CD4-positive, alpha-beta T cell treated with Interleukin-6 at 100 ng/mL for 8 hours (primary cell): ENCODE measurements around the gene PRKAR1B.

ENCODE experiments used
- DNase-seq: peaks from one replicate; pipeline ENCODE4 v3.0.0-alpha.2; 2020; ENCODE audit warnings: mixed read lengths, low spot score

PRKAR1B gene

DNA sequence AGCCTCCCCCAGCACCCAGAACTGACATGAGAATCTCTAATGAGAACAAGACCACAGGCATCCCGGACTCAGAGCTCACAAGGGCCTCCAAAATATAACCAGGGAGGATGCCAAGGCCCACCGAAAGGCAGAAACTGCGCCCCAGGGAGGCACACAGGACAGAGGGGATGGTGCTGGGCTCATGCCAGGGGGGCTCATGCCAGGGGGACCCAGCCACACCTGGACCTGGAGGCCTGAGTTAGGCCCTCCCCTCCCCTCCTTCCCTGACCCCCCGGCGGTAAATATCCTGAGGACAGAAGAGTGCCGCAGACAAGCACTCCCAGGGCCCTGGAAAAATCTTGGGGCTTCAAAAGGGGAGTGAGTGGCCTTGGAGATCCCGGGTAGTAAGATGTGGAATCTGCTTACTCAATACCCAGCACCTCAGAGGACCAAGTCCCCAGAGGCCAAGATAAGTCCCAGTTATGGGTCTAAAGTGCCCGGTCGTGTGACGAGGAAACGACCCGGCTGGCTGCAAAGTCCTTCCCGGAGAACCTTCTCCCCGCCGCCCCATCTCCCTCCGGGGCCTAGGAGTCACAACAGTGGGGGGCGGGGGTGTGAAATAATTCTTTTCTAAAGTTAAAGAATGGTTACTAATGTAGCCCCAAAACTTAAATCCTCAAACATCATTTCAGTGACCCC, 219.3 kb downstream of the PRKAR1B start:
- no peak for DNase-seq

DNA sequence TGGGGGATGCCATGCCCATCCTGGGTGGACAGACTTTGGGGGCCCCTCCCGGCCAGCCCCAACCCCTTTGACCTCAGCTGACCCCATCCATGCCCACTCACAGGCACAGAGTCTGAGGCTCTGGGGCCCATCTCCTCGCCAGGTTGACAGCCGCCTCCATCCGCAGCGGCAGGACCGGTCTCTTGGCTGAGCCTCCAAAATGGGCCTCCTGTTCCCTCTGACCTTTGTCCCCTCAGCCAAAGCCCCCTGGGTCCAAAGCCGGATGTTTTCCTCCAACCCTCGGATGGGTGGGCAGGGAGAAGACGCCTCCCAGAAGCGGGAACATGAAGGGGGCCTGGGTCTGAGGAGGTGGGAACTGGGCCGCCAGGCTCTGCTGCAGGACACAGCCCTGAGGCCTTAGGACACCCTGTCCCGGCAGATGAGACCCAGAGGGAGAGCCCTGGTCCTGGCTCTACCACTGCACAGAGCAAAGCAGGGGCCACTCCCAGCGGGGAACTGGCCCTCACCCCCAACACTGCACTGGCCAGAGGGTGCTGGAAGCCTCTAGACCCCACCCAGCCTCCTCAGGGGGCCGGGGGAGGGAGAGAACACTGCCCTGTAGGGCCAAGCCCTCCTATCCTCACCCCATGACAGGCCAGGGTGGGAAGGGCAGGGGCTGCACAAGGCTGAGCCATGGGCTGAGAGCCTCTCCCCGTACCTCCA, 220.0 kb downstream of the PRKAR1B start:
- no peak for DNase-seq

DNA sequence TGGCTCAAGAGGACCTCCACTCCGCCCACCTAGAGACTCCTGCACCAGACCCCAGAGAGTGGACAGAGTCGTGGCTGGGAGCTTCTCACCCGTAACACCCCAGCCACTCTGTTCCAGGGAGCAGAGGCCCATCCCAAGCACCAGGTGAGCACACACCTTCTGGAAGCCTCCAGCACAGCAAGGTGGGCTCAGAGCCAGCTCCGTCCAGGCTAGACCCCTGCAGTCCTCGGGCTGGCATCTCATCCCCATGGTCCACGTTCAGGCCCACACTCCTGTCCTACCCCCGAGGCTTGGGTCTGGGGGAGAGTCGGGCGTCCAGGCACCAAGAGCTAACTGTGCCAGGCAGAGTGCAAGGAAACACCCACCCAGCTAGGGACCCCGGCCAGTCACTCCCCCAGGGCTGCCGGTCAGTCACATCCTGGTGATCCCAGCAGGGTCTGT, 220.7 kb downstream of the PRKAR1B start:
- no peak for DNase-seq

DNA sequence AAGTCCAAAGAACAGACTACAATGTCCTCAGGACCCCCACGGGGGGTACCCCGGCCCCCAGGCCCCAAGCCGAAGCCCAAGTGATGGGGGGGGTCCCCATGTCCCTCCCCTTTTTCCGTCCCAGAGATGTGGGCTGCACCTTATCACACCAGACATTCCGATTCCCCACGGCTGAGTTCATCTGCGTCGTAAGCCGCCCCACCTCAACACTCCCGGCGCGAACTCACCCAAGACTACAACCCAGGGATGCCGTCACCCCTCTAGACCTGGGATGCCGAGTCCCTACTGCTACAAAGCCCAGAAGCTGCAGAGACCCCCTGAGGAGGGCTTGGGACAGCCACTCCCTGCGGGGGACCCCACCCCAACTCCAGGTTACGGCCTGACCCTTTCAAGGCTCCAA, 221.9 kb downstream of the PRKAR1B start:
- DNase-seq: no peak

DNA sequence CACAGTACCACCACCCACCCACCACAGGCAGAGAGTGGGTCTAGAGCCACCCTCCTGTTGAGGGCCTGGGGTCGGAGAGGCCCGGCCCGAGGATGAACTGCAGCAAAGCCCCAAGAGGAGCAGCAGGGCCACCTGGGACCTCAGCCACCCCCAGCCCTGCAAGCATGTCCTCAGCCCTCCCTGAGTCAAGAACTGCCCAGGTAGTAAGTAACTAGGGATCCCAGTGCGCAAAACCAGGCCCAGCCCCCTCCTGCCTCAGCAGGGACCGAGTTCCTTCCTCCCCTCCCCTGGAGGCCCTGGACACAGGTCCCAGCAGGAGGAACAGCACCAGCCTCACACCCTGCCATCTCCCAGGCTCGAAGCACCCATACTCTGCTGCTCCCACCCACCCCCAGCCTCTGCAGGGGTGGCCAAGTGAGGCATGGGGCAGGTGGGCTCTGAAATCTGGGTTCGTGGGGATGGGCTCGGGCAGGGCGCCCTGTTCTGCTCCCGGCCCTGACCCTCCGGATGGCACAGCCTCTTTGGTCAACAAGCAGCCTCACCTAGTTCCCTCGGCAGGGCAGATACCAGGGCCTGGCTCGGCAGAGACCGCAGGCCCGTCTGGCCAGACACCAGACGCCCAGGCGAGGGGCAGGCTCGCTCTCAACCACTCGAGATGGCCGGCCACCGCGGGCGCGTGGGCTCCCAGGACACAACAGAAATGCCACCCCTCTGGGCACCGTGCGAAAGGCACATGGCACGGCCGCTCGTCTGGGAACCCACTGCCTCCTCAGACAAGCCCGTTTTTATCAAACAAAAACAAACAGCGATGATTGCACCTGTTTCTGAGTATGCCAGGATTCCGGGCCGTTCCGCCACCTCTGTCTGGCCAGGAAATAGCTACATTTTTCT, 222.6 kb downstream of the PRKAR1B start:
- DNase-seq: no peak

DNA sequence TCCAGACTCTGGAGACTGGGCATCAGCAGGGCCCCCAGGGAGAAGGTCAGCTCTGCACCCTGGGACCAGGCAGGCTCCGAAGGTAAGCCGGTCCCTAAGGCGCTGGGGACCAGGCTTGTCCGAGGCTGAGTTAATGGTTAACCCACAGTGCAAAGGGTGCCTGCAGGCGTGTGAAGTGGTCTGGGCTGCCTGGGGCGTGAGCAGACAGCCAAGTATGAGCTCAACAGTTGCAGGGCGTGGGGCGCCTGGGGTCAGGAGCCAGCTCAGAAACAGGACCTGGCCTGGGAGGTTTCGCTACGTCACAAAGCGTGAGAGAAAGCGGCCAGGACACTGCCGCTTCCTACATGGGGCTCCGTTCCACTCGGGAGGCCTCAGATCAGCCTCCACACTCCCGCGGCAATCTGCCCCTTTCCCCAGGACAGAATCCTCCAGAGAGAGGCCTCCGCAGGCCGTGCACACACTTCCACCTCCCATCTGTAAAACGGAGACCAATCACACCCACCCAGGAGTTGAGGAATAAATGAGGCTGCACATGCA, 223.4 kb downstream of the PRKAR1B start:
- no peak for DNase-seq

DNA sequence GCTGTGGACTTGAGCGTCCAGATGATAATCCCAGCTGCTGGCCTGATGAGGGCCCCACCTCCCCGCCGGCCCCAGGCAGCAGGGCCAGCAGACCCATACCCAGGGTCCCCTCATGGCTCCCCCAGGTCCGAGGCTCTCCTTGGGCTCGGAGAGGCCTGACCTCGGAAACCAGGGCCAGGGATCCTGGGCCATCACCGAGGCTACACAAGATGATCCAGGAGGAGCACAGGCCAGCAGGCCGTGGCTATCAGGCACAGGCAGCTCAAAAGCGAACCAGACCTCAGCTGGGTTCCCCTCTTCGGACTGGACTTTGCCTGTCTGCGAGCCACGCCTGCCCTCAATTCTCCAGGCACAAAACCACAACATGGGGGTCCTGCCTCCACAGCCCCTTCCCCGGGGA, 224.8 kb downstream of the PRKAR1B start:
- no peak for DNase-seq

DNA sequence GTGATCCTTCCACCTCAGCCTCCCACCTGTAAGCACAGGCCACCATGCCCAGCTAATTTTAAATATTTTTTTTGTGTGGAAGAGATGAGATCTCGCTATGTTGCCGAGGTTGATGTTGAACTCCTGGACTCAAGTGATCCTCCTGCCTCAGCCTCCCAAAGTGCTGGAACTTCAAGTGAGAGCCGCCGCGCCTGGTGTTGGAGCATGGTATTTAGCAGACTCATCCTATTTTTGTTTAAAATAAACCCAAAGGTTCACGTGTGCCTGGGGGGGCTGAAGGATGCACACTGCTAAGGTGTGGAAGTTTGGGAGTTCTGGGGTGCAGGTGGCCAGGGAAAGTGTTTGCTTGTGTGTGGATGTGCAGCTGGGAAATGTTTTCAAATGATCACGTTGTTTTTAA, 225.6 kb downstream of the PRKAR1B start:
- DNase-seq: no peak

DNA sequence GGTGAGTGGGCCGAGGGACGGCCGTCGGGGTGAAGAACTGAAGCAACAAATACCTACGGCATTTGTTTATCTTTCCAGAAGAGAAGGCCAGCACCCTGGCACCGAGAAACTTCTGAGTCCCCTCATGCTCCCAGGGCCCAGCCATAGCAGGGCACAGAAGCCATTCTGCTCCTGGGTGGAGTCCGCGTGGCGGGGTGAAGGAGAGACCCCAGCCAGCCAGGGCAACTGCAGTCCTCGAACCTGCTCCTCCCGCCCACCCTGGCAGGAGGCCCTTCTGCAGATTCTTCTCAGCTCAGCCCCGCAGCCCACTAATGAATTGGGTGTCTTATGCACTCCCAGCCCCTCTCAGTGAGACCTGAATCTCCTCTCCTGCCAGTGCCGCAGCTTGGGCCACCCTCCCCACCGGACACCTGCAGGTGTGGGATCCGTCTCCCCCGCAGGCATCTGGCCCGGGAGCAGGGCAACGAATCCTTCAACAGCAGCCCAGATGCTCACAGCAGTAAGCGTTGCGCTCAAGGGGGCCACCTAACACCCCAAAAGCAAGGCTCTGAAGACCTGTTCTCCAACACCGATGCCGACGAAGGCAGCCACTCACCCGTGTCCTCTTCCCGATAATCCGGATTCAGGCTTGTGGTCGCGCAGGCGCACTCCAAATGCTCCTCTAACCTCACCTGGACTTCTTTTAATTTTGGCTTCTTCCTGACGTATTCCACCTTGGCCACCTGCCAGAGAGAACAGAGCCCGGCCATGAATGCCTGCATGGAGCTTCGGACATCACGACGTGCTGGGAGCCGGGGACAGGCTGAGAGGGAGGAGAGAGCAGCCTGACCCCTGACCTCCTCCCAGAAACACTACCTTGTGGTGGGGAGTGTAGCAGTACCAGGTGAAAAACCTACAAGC, 226.3 kb downstream of the PRKAR1B start:
- DNase-seq: no peak

DNA sequence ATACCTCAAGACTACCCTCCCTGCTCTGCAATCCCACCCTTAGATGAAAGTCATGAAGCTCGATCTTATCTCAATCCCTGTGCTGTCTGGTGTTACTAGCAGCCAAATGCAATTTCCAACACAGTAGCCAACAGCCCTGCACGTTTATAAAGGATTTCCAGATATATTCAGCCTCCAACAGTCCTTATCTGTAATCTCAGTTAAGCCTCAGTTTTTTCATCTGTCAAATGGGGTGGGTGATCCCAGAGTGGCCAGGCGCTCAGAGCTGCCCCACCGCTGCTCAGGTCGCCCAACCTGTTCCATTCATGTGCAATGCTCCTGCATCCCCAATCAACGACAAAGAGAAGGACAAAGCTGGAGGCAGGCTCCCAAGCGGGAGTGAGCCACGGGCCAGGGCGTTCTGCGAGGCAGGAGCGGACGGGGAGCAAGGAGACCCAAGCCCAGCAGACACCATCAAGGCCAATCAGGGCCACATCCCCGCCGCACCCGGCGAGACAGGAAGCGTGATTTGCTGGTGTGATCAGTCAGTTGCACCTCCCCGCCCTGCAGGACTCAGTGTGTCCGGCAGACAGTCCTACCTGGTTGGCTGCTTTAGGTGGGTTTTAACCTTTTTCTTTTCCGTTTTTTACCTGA, 227.1 kb downstream of the PRKAR1B start:
- no peak for DNase-seq
